ENCODE data around the gene ZNF407. TPM values are rescaled to one million over a fixed set of nuclear protein-coding genes. Genes with fewer than 3 reads are reported as not detected.
A peak's percentile ranks its signal among the peaks of the same experiment; 100 is the strongest.

Gene ZNF407
- total RNA-seq, 1 experiment from 2014 or later, result 7.6 TPM

DNA sequence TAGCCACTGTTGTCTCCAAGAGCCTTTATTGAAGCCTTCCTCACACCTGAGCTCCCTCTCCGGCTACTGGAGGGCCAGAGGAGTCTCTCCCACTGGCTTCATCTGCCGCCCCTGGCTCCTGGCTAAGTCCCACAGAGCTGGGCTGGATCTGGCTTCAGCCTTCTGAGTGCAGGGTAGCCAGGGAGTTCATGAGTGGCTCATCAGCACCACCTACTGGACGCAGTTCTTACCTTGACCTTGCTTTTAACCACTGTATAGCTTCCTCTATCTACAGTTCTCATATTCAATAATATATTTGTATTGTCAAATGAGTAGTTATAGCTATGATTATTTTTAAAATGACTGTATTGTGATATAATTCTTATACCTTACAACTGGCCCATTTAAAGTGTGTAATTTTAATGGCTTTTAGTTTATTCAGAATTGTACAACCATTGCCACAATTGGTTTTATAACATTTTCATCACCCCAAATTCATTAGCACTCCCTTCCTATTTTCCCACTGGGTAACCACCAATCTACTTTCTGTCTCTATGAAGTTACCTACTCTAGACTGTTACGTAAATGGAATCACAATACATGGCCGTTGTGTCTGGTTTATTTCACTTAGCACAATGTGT lies 45.6 kb upstream of the ZNF407 start:
- H3K4me3 ChIP-seq (replicated peaks in 1 of 2; ENCODE audit: low read depth in 1 of 2, low read length in 2 of 2), result no peak overlapping the region
- peak; percentile 72 for DNase-seq (ENCODE audit: low read depth, low spot score)
- intact Hi-C loops (cut with micrococcal nuclease), result loop anchor here (1.0 to 10.0 kb wide), 3 partner anchors 199 to 507 kb away; no protein-coding TSS in a partner anchor
- ChIA-PET POLR2A (interaction anchor here (0.8 kb wide), 1 partner anchor 45 kb away, joined by 3 read pairs; no protein-coding TSS in a partner anchor), RAD21 (ENCODE audit: low non-redundant PET in 1 of 2, low total read pairs in 2 of 2, uncharacterized antibody in 2 of 2, unreplicated experiment in 2 of 2) (interaction anchor here (0.6 to 1.3 kb wide), 5 partner anchors 10 to 355 kb away, joined by 3 to 6 read pairs (median 4); no protein-coding TSS in a partner anchor), CTCF (interaction anchor here (0.8 to 1.6 kb wide), 17 partner anchors 8 to 355 kb away, joined by 3 to 57 read pairs (median 6); partner anchors contain the start of gene CNDP2)
- TF ChIP-seq, protein P1, sequence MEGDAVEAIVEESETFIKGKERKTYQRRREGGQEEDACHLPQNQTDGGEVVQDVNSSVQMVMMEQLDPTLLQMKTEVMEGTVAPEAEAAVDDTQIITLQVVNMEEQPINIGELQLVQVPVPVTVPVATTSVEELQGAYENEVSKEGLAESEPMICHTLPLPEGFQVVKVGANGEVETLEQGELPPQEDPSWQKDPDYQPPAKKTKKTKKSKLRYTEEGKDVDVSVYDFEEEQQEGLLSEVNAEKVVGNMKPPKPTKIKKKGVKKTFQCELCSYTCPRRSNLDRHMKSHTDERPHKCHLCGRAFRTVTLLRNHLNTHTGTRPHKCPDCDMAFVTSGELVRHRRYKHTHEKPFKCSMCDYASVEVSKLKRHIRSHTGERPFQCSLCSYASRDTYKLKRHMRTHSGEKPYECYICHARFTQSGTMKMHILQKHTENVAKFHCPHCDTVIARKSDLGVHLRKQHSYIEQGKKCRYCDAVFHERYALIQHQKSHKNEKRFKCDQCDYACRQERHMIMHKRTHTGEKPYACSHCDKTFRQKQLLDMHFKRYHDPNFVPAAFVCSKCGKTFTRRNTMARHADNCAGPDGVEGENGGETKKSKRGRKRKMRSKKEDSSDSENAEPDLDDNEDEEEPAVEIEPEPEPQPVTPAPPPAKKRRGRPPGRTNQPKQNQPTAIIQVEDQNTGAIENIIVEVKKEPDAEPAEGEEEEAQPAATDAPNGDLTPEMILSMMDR (IDR thresholded peaks at IDR 0.05 in 2 of 3, conservative IDR thresholded peaks at IDR 0.05 in 1 of 3; ENCODE audit: borderline replicate concordance in 1 of 3, insufficient read depth in 1 of 3, low read depth in 2 of 3, low read length in 2 of 3), result peak; percentile 67 to 80 (median 77)
- TF ChIP-seq RAD21 (IDR thresholded peaks at IDR 0.05; ENCODE audit: low read depth) (peak; percentile 77), EGR1 (IDR thresholded peaks at IDR 0.05; ENCODE audit: low read depth) (no peak)
- peaks cover 18% of the 10 kb centered on the region for H3K27me3 ChIP-seq (ENCODE audit: insufficient read depth, low read length)
- H3K9me2 ChIP-seq (ENCODE audit: insufficient read depth), result no peaks in the 10 kb centered on the region
- no peaks in the 10 kb centered on the region for H3K36me3 ChIP-seq (ENCODE audit: control insufficient read depth in 1 of 2, insufficient read depth in 2 of 2, low read length in 2 of 2)
- H4K20me1 ChIP-seq (ENCODE audit: insufficient read depth), result no peaks in the 10 kb centered on the region
- H3K9me3 ChIP-seq (ENCODE audit: control insufficient read depth in 1 of 2, insufficient read depth in 1 of 2, low read depth in 1 of 2, low read length in 2 of 2), result peaks cover 0 to 6% of the 10 kb centered on the region in 2 experiments; a peak in 1 of 4 replicates
- H3K4me1 ChIP-seq (ENCODE audit: control insufficient read depth in 1 of 2, insufficient read depth in 2 of 2, low read length in 2 of 2), result no peaks in the 10 kb centered on the region
- no TSS peak for BruUV-seq (replicated peaks)
- no peak overlapping the region for H3K27ac ChIP-seq (ENCODE audit: low read depth, low read length)
- no peaks in the 10 kb centered on the region for H3K79me2 ChIP-seq (ENCODE audit: insufficient read depth, low read length)
- ATAC-seq, result peak; percentile 100
- H2AFZ ChIP-seq (ENCODE audit: low read depth, low read length, poor library complexity, severe bottlenecking), result no peak overlapping the region
- no peak overlapping the region for H3K9ac ChIP-seq (ENCODE audit: low read length)
- H3K4me2 ChIP-seq (ENCODE audit: low read length), result no peak overlapping the region

DNA sequence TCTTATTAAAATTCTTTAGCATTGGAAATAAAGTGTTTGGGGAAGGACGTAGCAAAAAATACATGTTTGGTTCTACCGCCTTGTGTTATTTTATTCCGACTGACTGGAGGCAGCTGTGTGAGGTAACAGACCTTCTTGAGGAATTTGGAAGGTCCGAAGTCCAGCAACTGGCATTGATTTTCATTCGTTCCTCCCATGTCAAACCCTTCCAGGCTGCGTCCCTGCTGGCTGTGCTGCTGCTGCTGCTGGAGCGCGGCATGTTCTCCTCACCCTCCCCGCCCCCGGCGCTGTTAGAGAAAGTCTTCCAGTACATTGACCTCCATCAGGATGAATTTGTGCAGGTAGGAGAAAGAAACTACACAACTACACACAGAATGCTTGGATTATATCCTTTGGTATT lies 41.5 kb upstream of the ZNF407 start:
- no peaks in the 10 kb centered on the region for H4K20me1 ChIP-seq (ENCODE audit: insufficient read depth)
- ATAC-seq, result no peak
- CTCF ChIA-PET, result no interaction called here
- no peaks in the 10 kb centered on the region for H3K4me1 ChIP-seq (ENCODE audit: control insufficient read depth in 1 of 2, insufficient read depth in 2 of 2, low read length in 2 of 2)
- H3K9ac ChIP-seq (ENCODE audit: low read length), result no peak overlapping the region
- no peaks in the 10 kb centered on the region for H3K79me2 ChIP-seq (ENCODE audit: insufficient read depth, low read length)
- intact Hi-C loops (cut with micrococcal nuclease), result loop anchor here (10.0 kb wide), 1 partner anchor 511 kb away; no protein-coding TSS in a partner anchor
- RAD21 ChIA-PET (ENCODE audit: low non-redundant PET in 1 of 2, low total read pairs in 2 of 2, uncharacterized antibody in 2 of 2, unreplicated experiment in 2 of 2), result no interaction called here
- no peak overlapping the region for H3K4me2 ChIP-seq (ENCODE audit: low read length)
- TF ChIP-seq JUND (IDR thresholded peaks at IDR 0.05), result no peak
- no peak for TF ChIP-seq ZFX (IDR thresholded peaks at IDR 0.05)
- no peaks in the 10 kb centered on the region for H3K36me3 ChIP-seq (ENCODE audit: control insufficient read depth in 1 of 2, insufficient read depth in 2 of 2, low read length in 2 of 2)
- H2AFZ ChIP-seq (ENCODE audit: low read depth, low read length, poor library complexity, severe bottlenecking), result no peak overlapping the region
- POLR2A ChIA-PET, result no interaction called here
- no peak overlapping the region for H3K4me3 ChIP-seq (replicated peaks in 1 of 2; ENCODE audit: low read depth in 1 of 2, low read length in 2 of 2)
- BruUV-seq (replicated peaks), result no TSS peak
- no peak for DNase-seq (ENCODE audit: low read depth, low spot score)
- no peaks in the 10 kb centered on the region for H3K9me3 ChIP-seq (ENCODE audit: control insufficient read depth in 1 of 2, insufficient read depth in 1 of 2, low read depth in 1 of 2, low read length in 2 of 2)
- no peaks in the 10 kb centered on the region for H3K9me2 ChIP-seq (ENCODE audit: insufficient read depth)
- H3K27me3 ChIP-seq (ENCODE audit: insufficient read depth, low read length), result peaks cover 18% of the 10 kb centered on the region
- H3K27ac ChIP-seq (ENCODE audit: low read depth, low read length), result no peak overlapping the region
